ENCODE measurements around the gene CSNK1E. TPM values are rescaled to one million over a fixed set of nuclear protein-coding genes. Genes with fewer than 3 reads are reported as not detected.

Gene CSNK1E
- total and polyA plus RNA-seq, 2 of the 8 experiments (the other 6 are each of a cell fraction or from before 2014, with no cell fraction given) = 247 to 263 TPM

- peaks cover 3 to 40% of the 10 kb centered on the region in 2 experiments; a peak in 2 of 4 replicates for H3K79me2 ChIP-seq (ENCODE audit: control insufficient read depth in 1 of 2, insufficient read depth in 2 of 2, low read length in 2 of 2)
- no peak for TF ChIP-seq CBX8 (IDR thresholded peaks at IDR 0.05; ENCODE audit: borderline replicate concordance, low read depth, low read length)
Observed at GRCh38 chr22:38249301-38249700, 67.9 kb downstream of the CSNK1E start.

More at GRCh38 chr22:38249301-38249700, 67.9 kb downstream of the CSNK1E start:
- H3K36me3 ChIP-seq (ENCODE audit: control insufficient read depth in 2 of 4, insufficient read depth in 4 of 4, low read length in 3 of 4) = peaks cover 7 to 15% (median 13%) of the 10 kb centered on the region in 4 experiments
- no peaks in the 10 kb centered on the region for H3K23me2 ChIP-seq (ENCODE audit: low read depth, low read length)
- H4K91ac ChIP-seq (replicated peaks; ENCODE audit: insufficient read length, low read length) = no peak overlapping the region
- no peak for FAIRE-seq
- no peak overlapping the region for H4K8ac ChIP-seq (ENCODE audit: extremely low read depth, insufficient read depth, low read length)
- no peaks in the 10 kb centered on the region; a peak in 1 of 7 replicates for H3K4me1 ChIP-seq (replicated peaks in 1 of 4; ENCODE audit: control insufficient read depth in 3 of 4, insufficient read depth in 4 of 4, low read length in 3 of 4)
- 94% methylated on average over 3 of the region's 3 CpGs; no CpG with 5 or more reads in 1 of the 2 experiments for WGBS, 2 experiments (ENCODE audit: extremely low coverage in 1 of 2, insufficient coverage in 1 of 2, insufficient read length in 1 of 2, insufficient replicate concordance in 2 of 2, low coverage in 1 of 2, low lambda C conversion rate in 2 of 2, missing lambda C conversion rate in 1 of 2)
- no peak overlapping the region for H4K5ac ChIP-seq (ENCODE audit: insufficient read length, low read depth, low read length)
- H2BK120ac ChIP-seq (replicated peaks; ENCODE audit: low read depth, low read length) = no peak overlapping the region
- H3K79me1 ChIP-seq (ENCODE audit: low read depth, low read length) = peaks cover 12% of the 10 kb centered on the region
- peaks cover 6 to 17% of the 10 kb centered on the region in 2 experiments for H4K20me1 ChIP-seq (replicated peaks in 1 of 2; ENCODE audit: control insufficient read depth in 1 of 2, insufficient read depth in 2 of 2, low read length in 2 of 2)
- H2BK5ac ChIP-seq (ENCODE audit: low read depth, low read length) = no peak overlapping the region
- H3K23ac ChIP-seq (ENCODE audit: insufficient read length) = no peak overlapping the region
- H2AK5ac ChIP-seq (ENCODE audit: low read depth, low read length) = no peak overlapping the region
- no peak overlapping the region for H3K4me2 ChIP-seq (ENCODE audit: insufficient read depth in 1 of 2, low read depth in 2 of 2, low read length in 2 of 2)
- H3K4me3 ChIP-seq (ENCODE audit: extremely low read depth in 1 of 4, insufficient read depth in 2 of 4, low read depth in 3 of 4, low read length in 4 of 4) = no peak overlapping the region
- H3K9me3 ChIP-seq (ENCODE audit: insufficient read depth in 2 of 2, low read depth in 1 of 2, low read length in 1 of 2) = no peaks in the 10 kb centered on the region
- H3K4ac ChIP-seq (replicated peaks; ENCODE audit: insufficient read length, low read depth, low read length) = no peak overlapping the region
- no peak overlapping the region for H2BK12ac ChIP-seq (ENCODE audit: low read depth, low read length)
- H3K18ac ChIP-seq (ENCODE audit: extremely low read depth, low read length) = no peak overlapping the region
- H2AFZ ChIP-seq (ENCODE audit: low read length) = no peak overlapping the region
- no peak overlapping the region for H3K56ac ChIP-seq (replicated peaks; ENCODE audit: insufficient read length, low read depth, low read length)
- H3K27ac ChIP-seq (ENCODE audit: low read depth, low read length) = no peak overlapping the region
- no peak overlapping the region for H3K14ac ChIP-seq (ENCODE audit: insufficient read length)
- CTCF ChIA-PET (ENCODE audit: partially characterized antibody) = interaction anchor here (1.1 to 2.1 kb wide), 3 partner anchors 13 to 21 kb away, joined by 3 to 8 read pairs (median 4); no protein-coding TSS in a partner anchor
- no peaks in the 10 kb centered on the region for H3K27me3 ChIP-seq (replicated peaks in 1 of 4; ENCODE audit: control insufficient read depth in 3 of 4, extremely low read depth in 1 of 4, insufficient read depth in 3 of 4, low read length in 3 of 4)
- no peak overlapping the region for H3K9ac ChIP-seq (replicated peaks in 1 of 4; ENCODE audit: extremely low read depth in 1 of 4, low read depth in 3 of 4, low read length in 3 of 4)
- no peak overlapping the region for H2BK20ac ChIP-seq (ENCODE audit: low read length)
- POLR2A ChIA-PET (ENCODE audit: partially characterized antibody) = interaction anchor here (1.4 kb wide), 1 partner anchor 10 kb away, joined by 4 read pairs; no protein-coding TSS in a partner anchor
- no peak overlapping the region for H2BK15ac ChIP-seq (ENCODE audit: low read length)
- no peak for DNase-seq (ENCODE audit: low read depth in 1 of 2, low spot score in 2 of 2)

Measured in H1 (cell line).